Measurements from ENCODE around the gene RPL39. TPM values are rescaled to one million over a fixed set of nuclear protein-coding genes. Genes with fewer than 3 reads are reported as not detected.
"Not testable (repeated sequence)": the region's sequence is repeated elsewhere in the genome, so short reads cannot be mapped to it uniquely, and the experiment has no call there.

The RPL39 gene
- polyA plus RNA-seq, 3 donors: 1,908 to 2,198 (median 1,931) TPM

- H3K9me3 Mint-ChIP-seq: peaks cover 0 to 4% (median 0%) of the 10 kb centered on the region in 7 donors
- intact Hi-C loops (cut with micrococcal nuclease): no loop called here
- H4K20me1 ChIP-seq (ENCODE audit: insufficient read depth, low read length): no peaks in the 10 kb centered on the region
- TF ChIP-seq CTCF (IDR thresholded peaks at IDR 0.05): no peak
- peaks cover 0 to 4% (median 0%) of the 10 kb centered on the region in 3 donors for H3K27me3 Mint-ChIP-seq (ENCODE audit: low read depth in 3 of 3)
- H3K9ac ChIP-seq (ENCODE audit: insufficient read depth, low read length, poor library complexity, severe bottlenecking): no peak overlapping the region
- no peaks in the 10 kb centered on the region for H3K4me1 ChIP-seq (ENCODE audit: control insufficient read depth in 1 of 2, insufficient read depth in 2 of 2, low read length in 2 of 2)
- H3K27ac Mint-ChIP-seq: no peak overlapping the region
- DNase-seq: no peak
- H3K36me3 Mint-ChIP-seq: no peaks in the 10 kb centered on the region
- H3K4me1 Mint-ChIP-seq: no peaks in the 10 kb centered on the region
- H2AFZ ChIP-seq (ENCODE audit: insufficient read depth, low read depth, low read length, poor library complexity, severe bottlenecking): no peak overlapping the region
- H3K36me3 ChIP-seq (replicated peaks in 1 of 2; ENCODE audit: control insufficient read depth in 1 of 2, insufficient read depth in 2 of 2, low read length in 2 of 2): no peaks in the 10 kb centered on the region
- no peak overlapping the region for H3K27ac ChIP-seq (ENCODE audit: low read depth in 1 of 2, low read length in 2 of 2)
- H3K4me2 ChIP-seq (replicated peaks; ENCODE audit: extremely low read depth, low read length, poor library complexity, severe bottlenecking): no peak overlapping the region
- no peak overlapping the region for H3K4me3 Mint-ChIP-seq
- WGBS (ENCODE audit: insufficient coverage): 100% methylated on average over 2 of the region's 3 CpGs
- no peaks in the 10 kb centered on the region for H3K9me3 ChIP-seq (replicated peaks in 1 of 2; ENCODE audit: control insufficient read depth in 1 of 2, insufficient read depth in 1 of 2, low read length in 2 of 2)
- no peaks in the 10 kb centered on the region for H3K79me2 ChIP-seq (ENCODE audit: insufficient read depth, low read length)
- H3K4me3 ChIP-seq (replicated peaks in 1 of 3; ENCODE audit: low read depth in 2 of 3, low read length in 3 of 3): no peak overlapping the region
- H3K27me3 ChIP-seq (ENCODE audit: control insufficient read depth in 2 of 2, insufficient read depth in 2 of 2, low read length in 2 of 2): no peaks in the 10 kb centered on the region
Measured at GRCh38 chrX:119816300-119816699, 24.9 kb upstream of the RPL39 start.

- no peaks in the 10 kb centered on the region for H3K4me1 Mint-ChIP-seq
- no CpG with 5 or more reads among the region's 1 CpG for WGBS (ENCODE audit: insufficient coverage)
Measured at GRCh38 chrX:119809185-119809666, 17.8 kb upstream of the RPL39 start.

GRCh38 chrX:119808461-119808860 lies 17.0 kb upstream of the RPL39 start:
- H3K27me3 Mint-ChIP-seq (ENCODE audit: low read depth in 3 of 3); H3K36me3 ChIP-seq (replicated peaks in 1 of 2; ENCODE audit: control insufficient read depth in 1 of 2, insufficient read depth in 2 of 2, low read length in 2 of 2); H3K4me3 Mint-ChIP-seq; H4K20me1 ChIP-seq (ENCODE audit: insufficient read depth, low read length); H3K4me3 ChIP-seq (replicated peaks in 1 of 3; ENCODE audit: low read depth in 2 of 3, low read length in 3 of 3); intact Hi-C loops (cut with micrococcal nuclease); H3K4me1 ChIP-seq (ENCODE audit: control insufficient read depth in 1 of 2, insufficient read depth in 2 of 2, low read length in 2 of 2); H3K4me2 ChIP-seq (replicated peaks; ENCODE audit: extremely low read depth, low read length, poor library complexity, severe bottlenecking); DNase-seq; H3K9me3 ChIP-seq (replicated peaks in 1 of 2; ENCODE audit: control insufficient read depth in 1 of 2, insufficient read depth in 1 of 2, low read length in 2 of 2); H3K4me1 Mint-ChIP-seq; H3K27ac ChIP-seq (ENCODE audit: low read depth in 1 of 2, low read length in 2 of 2); H3K27me3 ChIP-seq (ENCODE audit: control insufficient read depth in 2 of 2, insufficient read depth in 2 of 2, low read length in 2 of 2); H3K9ac ChIP-seq (ENCODE audit: insufficient read depth, low read length, poor library complexity, severe bottlenecking); H3K36me3 Mint-ChIP-seq; H2AFZ ChIP-seq (ENCODE audit: insufficient read depth, low read depth, low read length, poor library complexity, severe bottlenecking); H3K79me2 ChIP-seq (ENCODE audit: insufficient read depth, low read length); H3K27ac Mint-ChIP-seq: not testable (repeated sequence)
- no CpG with 5 or more reads among the region's 4 CpGs for WGBS (ENCODE audit: insufficient coverage)
- peaks cover 3 to 20% (median 15%) of the 10 kb centered on the region in 7 donors for H3K9me3 Mint-ChIP-seq

More at GRCh38 chrX:119809185-119809666, 17.8 kb upstream of the RPL39 start:
- H4K20me1 ChIP-seq (ENCODE audit: insufficient read depth, low read length): no peaks in the 10 kb centered on the region
- Mint-ChIP-seq H3K27me3 (ENCODE audit: low read depth in 3 of 3) (peaks cover 0 to 4% (median 0%) of the 10 kb centered on the region in 3 donors), H3K27ac (no peak overlapping the region), H3K4me3 (no peak overlapping the region), H3K9me3 (peaks cover 3 to 17% (median 11%) of the 10 kb centered on the region in 7 donors), H3K36me3 (no peaks in the 10 kb centered on the region)
- no peak overlapping the region for H3K9ac ChIP-seq (ENCODE audit: insufficient read depth, low read length, poor library complexity, severe bottlenecking)
- H3K27me3 ChIP-seq (ENCODE audit: control insufficient read depth in 2 of 2, insufficient read depth in 2 of 2, low read length in 2 of 2): no peaks in the 10 kb centered on the region
- H3K27ac ChIP-seq (ENCODE audit: low read depth in 1 of 2, low read length in 2 of 2): no peak overlapping the region
- no peak overlapping the region for H3K4me2 ChIP-seq (replicated peaks; ENCODE audit: extremely low read depth, low read length, poor library complexity, severe bottlenecking)
- peaks cover 0 to 6% of the 10 kb centered on the region in 2 donors for H3K9me3 ChIP-seq (replicated peaks in 1 of 2; ENCODE audit: control insufficient read depth in 1 of 2, insufficient read depth in 1 of 2, low read length in 2 of 2)
- no peaks in the 10 kb centered on the region for H3K4me1 ChIP-seq (ENCODE audit: control insufficient read depth in 1 of 2, insufficient read depth in 2 of 2, low read length in 2 of 2)
- no peak for TF ChIP-seq CTCF (IDR thresholded peaks at IDR 0.05)
- intact Hi-C loops (cut with micrococcal nuclease): no loop called here
- H3K4me3 ChIP-seq (replicated peaks in 1 of 3; ENCODE audit: low read depth in 2 of 3, low read length in 3 of 3): no peak overlapping the region
- no peaks in the 10 kb centered on the region for H3K79me2 ChIP-seq (ENCODE audit: insufficient read depth, low read length)
- no peak overlapping the region for H2AFZ ChIP-seq (ENCODE audit: insufficient read depth, low read depth, low read length, poor library complexity, severe bottlenecking)
- no peak for DNase-seq
- no peaks in the 10 kb centered on the region for H3K36me3 ChIP-seq (replicated peaks in 1 of 2; ENCODE audit: control insufficient read depth in 1 of 2, insufficient read depth in 2 of 2, low read length in 2 of 2)
